Hippocampal formation (tissue), 2 donors: ENCODE measurements around the gene TSPAN17.
"Not testable (repeated sequence)": the region's sequence is repeated elsewhere in the genome, so short reads cannot be mapped to it uniquely, and the experiment has no call there.

Source experiments
- DNase-seq, 2 donors: peaks; one replicate each; lab custom pipeline; 2025; lab: John Stamatoyannopoulos, UW

TSPAN17 gene, protein sequence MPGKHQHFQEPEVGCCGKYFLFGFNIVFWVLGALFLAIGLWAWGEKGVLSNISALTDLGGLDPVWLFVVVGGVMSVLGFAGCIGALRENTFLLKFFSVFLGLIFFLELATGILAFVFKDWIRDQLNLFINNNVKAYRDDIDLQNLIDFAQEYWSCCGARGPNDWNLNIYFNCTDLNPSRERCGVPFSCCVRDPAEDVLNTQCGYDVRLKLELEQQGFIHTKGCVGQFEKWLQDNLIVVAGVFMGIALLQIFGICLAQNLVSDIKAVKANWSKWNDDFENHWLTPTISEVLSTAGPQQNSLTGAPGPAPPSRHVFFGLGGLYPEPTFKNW

DNA sequence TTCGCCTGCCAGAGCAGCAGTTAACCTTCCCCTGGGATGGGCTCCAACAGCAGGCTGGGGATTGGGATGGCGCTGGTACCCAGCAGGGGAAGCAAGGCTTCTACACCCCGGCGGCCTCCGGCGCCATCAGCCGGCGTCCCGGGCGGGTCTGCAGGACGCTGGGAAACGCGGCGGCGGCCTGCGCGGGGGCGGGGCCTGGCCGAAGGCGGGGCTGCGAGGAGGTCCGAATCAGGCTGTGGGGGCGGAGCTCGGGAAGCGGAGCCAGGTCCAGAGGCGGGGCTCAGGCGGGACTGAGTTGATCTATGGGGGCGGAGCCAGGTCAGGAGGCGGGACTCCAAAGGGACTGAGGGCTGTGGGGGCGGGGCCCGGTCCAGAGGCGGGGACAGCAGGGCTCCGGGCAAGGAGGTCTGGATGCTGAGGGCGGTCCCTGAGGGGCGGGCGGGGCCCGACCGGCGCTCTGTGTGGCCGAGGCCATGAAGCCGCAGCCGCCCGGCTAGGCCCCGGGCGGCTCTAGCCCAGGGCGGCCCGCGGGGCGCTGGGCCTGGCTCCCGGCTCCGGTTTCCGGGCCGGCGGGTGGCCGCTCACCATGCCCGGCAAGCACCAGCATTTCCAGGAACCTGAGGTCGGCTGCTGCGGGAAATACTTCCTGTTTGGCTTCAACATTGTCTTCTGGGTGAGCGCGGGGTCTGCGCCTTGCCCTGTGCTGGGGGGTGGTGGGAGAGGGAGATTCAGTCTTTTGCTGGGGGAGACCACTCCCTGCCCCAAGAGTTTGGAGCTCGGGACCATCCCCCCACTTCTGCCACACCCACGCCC is at the start of gene TSPAN17:
TSS of gene TSPAN17 (plus strand) at position 455 of the 813 bp plus-strand sequence. CDS start at position 587, 132 bp downstream.
- DNase-seq: peak; percentile 99

DNA sequence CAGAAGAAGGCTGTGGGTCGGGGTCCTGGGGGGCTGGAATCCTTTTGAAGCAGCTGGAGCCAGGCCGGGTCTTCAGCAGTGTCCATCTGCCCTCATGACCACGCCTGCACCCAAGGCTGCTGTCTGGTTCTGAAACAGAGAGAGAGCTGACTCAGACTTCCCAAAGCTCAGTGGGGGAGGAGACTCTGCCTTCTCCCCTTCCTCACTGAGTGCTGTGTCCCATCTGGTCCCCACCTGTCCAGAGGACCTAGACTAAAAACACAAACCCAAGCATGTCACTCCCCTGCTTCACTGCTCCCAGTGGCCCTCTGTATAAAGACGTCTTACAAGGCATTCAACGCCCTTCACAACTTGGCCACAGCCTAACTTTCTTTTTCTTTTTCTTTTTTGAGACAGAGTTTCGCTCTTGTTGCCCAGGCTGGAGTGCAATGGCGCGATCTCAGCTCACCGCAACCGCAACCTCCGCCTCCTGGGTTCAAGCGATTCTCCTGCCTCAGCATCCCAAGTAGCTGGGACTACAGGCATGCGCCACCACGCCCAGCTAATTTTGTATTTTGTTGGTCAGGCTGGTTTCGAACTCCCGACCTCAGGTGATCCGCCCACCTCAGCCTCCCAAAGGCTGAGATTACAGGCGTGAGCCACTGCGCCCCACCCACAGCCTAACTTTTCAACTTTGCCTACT is 47.4 kb upstream of the TSPAN17 start:
- DNase-seq: not testable (repeated sequence)

DNA sequence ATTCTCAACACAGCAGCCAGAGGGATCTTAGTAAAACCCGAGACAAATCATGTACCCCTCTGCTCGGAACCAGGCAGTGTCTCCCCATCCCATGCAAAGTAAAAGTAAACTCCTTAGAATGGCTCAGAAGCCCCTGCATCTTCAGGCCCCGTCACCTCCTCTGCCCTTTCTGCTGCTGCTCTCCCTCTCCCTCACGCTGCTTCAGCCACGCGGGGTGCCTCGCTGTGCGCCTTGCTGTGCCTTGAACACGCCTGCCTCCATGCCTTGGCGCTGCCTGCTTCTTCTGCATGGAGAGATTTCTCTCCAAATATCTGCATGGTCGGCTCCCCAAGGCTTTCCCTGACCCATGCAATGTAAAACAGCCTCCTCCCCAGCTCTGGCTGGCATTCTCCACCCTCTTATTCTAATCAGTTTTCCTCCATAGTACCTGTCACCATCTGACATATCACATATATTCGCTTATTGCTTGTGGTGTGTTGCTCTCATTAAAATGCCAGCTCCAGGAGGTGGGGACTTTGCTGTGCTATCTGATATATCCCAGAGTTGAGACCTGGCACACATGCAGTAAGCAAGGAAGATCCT is 45.3 kb upstream of the TSPAN17 start:
- DNase-seq: no peak

DNA sequence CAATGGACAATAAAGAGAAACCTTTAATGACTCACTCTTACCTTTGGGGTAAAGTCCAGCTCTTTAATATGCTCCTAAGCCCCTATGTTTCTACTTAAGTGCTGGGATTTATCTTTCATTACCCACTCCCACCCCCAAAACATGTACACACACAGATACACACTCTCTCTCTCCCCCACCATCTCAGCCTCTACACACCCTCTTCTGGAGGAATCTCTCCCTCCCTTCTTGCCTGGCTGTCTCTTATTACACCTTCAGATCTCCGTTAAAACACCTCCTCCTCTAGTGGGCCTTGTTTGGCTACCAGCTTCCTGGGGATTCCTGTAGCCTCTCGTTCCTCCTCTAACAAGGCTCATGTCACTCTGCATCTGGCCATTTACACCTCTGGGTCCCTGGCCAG is 44.2 kb upstream of the TSPAN17 start:
- no peak for DNase-seq

DNA sequence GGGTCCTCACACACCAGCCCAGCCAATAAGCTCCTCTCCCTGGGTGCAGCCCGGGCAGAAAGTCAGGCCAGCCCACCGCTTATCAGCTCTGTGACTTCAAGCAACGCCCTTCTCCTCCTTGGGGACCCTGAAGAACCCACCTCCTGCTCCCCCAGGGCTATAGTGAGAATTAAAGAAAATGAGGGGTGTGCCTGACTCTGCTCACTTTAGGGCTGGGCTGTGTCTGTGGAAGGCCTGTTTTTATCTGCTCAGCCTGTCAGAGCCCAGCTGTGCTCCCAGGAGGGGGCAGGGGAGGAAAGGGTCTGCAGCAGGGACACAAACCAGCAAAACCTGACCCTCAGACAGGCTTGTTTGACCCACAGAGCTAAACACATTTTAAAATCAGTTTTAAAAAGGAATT is 41.3 kb upstream of the TSPAN17 start:
- no peak for DNase-seq

DNA sequence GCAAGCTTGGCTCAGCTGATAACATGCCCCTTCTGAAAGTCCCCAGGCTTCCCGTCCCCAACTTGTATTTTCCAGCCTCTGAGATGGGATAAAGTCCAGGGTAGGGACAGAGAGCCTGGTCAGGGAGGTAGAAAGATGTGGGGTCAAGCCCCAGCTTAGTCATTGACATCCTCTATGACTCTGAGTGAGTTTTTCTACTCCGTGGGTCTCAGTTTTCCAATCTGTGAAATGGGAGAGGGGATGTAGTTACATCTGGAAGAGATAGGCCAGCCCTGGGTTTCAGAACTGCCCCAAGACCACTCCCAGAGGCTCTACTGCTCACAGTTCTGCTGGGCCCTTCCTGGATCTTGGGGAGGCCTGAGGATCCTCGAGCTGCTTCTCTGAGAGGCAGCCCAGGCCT is 40.4 kb upstream of the TSPAN17 start:
- no peak for DNase-seq

DNA sequence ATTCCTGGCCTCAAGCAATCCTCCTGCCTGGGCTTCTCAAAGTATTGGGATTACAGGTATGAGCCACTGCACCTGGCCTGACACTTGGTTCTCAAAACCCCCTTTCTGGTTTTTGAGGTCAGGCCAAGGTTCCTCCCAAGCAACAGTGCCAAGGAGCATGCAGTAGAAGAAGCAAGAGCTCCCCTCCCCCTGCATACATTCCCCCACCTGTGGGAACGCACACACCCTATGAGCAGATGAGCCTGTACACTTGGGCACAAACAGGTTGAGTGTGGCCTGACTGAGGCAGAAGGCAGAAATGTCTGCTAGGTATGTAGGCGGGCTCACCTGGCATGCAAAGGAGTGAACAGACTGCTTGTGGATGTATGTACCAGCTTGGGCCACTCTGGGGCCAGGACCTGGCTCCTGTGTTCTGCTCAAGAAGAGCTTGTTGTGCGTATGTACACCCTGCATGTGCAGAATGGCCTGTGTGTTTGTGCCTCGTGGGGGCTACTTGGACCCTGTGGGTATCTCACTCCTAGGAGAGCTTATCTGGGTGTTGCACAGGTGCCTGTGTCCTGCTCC is 39.1 kb upstream of the TSPAN17 start:
- no peak for DNase-seq

DNA sequence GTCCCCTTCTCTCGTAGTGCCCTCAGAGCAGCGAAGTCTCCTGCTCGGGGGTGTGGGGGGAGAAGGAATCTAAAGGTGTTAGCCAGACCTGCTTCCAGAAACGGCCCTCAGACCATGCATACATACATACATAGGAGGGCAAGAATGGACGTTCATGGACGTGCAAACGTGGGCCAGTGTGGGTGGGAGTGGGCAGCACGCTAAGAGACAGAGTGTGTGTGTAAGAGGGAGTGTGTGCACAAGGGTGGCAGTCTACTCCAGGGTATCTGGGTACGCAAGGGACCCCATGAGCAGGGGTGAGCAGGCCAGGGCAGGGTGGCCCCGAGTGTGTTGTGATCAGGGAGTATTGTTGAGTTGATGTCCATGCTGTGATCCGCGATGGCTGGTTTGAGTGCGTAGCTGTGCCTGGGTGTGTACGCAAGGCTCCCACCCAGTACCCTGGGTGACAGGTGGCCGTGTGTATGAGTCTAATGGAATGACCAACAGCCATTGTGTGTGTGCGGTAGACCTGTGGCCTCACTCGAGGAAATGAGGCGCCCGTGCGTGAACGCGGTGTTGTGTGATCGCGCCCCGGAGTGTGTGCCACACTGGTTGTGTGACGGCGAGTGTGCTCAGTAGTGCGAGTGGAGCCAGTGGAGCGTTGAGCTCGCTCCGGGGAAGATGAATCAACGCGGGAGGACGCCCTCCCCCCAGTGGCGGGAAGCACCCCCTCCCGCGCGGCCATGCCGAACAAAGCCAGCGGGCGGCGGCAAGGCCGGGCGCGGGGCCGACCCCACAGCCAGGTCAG is 38.2 kb upstream of the TSPAN17 start:
- DNase-seq: no peak

DNA sequence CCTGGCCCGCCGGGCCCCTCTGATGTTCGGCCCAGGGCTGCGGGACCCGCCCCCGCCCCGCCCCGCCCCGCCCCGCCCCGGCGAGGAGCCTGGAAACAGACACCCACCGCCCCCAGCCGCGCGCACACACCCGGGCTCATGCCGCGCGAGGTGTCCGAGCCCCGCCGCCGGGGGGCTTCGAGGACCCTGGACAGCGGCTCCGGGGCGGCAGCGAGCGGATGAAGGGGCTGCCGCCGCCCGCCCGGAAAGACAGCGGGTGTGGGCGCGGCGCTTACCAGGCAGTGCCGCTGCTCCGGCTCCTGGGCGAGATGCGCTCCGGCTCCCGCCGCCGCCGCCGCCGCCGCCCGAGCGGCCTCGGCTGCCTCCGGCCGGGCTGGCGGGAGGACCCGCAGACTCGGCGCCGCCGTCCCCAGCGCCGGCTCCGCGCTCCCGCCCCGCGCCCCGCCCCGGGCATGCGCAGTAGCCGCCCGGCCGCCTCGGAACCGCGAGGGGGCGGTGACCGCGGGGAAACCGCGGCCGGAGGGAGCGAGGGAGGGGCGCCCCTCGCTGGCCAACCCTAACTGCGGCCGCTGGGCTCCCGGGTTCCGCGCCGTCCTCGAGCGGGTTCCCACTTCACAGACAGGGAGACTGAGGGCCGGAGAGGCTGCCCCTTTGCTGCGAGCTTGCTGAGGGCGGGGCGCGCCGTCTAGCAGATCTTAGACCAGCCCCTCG is 37.4 kb upstream of the TSPAN17 start, which contains the start of gene GPRIN1:
TSS of gene GPRIN1 (minus strand) at position 433 of the 711 bp plus-strand sequence. CDS start 10,322 bp downstream, outside the sequence.
- peak; percentile 16 to 47 for DNase-seq

DNA sequence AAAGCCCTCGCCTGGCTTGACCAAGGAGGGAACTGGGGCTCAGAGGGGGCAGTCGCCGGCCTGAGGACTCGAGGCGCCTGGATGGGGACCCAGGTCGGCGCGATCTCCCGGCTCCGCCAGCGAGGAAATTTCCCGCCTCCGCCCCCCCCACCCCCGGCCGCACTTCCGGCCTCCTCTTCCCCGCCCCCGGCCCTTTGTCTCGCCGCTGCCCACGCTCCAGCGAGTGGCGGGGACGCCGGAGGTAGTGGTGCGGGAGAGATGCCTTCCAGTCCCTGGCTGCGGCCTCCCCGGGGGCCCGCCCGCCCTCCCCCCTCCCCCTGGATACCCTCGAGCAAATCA is 36.9 kb upstream of the TSPAN17 start:
- no peak for DNase-seq

DNA sequence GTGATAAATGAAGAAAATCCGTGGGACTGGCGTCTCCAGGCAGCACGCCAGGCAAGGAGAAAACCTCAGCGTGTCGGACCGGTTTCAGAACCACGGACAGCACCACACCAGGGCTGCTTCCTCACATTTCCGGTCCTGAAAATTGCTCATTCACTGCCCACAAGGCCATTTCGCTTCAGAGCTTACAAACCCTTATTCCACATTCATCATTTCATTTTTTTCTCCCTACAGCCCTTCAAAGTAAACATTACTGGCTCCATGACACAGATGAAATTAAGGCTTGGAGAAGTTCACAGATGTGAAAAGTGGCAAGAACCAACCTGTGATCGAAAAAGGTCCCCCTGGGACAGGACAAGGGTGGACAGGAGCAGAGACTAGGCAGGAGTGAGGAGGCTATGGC is 35.8 kb upstream of the TSPAN17 start:
- peak; percentile 24 to 28 for DNase-seq

DNA sequence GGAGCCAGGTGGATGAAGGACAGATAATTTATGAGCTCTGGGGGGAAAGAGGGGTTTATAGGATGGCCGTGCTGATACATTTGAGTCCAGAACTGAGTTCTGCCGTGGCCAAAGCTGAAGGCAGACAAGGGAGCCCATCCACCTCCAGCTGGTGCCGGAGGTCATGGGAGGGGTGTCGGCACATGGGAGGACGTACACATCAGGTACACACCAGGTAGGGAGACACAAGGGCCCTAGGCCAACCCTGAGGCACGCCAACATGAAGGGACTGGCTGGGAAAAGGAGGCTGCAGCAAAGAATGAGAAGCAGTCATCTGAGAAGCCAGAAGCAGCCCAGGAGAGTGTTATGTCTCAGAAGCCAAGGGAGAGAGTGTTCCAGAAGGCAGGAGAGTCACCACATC is 35.3 kb upstream of the TSPAN17 start:
- no peak for DNase-seq

DNA sequence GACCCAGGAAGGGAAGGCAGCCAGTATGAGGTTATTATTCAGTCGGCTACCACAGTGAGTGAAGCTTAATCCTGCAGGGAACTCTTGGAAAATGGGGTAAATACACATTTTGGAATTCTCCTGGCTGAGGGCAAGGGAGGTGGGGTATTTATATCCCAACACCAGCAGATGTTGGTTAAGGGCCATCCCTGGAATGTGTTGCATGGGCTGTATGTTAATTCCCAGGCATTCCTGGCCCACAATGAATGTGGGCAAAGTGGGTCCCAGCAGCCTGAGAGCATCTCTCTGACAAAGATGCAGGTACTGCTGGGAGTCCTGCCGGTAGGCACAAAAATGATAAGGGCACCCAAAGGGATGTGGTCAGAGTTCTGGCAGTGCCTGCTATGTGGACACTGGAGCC is 34.4 kb upstream of the TSPAN17 start:
- no peak for DNase-seq

DNA sequence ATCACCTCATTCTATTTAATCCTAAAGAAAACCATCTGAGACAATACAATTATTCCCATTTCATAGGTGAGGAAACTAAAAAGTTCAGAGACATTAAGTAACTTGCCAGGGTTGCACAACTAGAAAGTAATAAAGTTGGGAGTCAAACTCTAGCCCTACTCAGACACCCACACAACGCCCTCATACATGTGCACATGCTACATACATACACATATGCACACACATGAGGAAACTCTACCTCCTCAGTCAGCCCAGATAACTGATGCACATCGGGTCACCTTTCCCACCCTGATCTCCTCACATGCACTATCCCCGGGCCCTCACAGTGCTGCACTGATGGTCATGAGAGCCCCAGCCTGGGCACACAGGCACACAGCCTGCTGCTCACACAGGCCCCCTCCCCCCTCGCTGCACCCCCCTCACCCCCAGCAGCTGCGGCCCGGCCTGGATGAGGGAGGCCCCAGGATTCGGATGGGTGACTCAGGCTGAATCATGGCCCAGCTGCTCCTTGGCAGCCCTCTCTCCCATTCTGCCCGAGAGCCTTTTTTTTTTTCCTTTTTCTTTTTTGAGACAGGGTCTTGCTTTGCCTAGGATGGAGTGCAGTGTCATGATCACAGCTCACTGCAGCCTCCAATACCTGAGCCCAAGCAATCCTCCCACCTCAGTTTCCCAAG is 32.3 kb upstream of the TSPAN17 start:
- DNase-seq: no peak

DNA sequence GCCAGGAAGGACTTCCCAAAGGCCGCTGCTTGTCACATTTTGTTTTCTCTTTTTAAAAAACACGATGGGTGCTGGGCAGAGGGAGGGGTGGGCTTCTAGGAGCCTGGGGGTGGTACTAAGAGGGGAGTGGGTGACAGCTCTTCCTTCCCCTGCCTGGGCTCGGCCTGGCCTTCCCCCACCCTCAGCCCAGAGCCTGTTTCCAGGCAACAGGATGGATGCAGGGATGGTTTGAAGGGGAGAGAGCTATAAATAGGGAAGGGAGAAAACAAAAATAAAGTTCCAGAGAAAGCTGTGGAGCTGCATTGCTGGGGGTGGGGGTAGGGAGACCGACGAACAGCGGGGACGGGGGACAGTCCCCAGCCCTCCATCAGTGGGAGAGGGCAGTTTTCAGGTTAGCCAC is 30.8 kb upstream of the TSPAN17 start:
- DNase-seq: no peak

DNA sequence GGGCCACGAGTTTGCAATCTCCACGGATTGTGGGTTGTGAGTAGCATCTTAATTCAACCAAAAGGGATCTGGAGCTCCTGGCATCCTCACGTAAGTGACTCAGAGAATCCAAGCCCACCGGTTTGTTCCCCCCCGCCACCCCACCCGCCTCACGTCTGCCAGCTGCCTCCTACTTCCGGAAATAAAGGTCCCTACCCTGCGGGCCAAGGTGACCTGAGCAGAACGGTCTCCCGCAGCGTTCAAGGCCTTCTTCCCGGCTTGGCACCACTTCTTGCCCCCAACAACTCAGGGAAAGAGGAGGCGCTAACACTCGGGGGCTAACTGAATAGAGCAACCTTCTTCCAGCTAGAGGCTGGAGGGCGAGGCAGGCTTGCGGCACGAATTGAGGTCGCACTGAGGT is 28.5 kb upstream of the TSPAN17 start:
- no peak for DNase-seq

DNA sequence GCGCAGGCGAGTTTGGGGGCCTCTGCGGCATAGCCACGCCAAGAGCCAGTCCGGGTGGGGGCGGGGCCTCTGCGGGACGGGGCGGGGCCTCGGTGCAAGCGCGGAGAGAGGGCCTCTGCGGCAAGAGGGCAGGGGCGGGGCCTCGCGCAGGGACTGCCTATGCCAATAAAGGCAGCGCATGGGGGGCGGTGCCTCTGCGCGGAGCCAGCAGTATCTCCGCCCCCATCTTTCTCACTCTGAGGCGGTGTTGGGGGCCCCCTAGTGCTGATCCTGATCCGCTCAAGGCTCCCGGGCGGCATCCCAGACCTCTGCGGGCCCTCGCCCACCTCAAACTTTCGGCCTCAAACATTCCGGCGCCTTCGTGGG is 28.1 kb upstream of the TSPAN17 start:
- peak; percentile 70 to 73 for DNase-seq

DNA sequence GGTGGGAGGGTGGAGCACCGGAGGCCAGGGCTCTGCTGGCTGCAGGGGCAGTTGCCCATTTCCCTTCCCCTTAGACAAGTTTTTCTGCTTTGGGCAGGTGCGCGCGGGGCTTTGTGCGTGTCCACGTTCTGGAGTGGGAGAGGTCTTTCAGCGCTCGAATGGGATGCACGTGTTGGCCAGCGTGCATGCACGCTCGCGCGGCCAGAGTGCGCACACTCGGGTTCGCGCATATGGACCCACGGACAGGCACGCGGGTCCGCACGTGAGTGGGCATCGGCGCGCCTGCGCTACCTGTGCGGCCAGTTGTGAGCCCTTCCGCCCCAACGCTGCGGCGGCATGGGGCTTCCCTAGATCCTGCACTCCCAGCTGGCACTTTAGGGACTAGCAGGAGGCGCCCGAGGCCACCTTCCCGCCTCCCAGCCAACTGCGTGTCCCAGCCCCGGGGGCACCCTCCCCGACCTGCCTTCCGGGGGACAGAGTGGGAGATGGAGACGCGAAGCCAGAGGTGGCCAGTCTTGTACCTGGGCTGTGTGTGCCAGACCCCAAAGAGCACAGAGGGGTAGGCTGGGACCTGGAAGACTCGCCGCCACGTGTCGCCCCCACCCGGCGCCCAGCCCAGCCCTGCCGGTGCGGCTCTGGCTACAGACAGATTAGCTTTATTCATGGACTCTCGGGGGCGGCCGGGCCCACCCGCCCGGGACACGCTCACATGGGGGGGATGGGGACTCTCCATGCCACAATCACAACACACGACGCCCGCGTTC is 27.5 kb upstream of the TSPAN17 start:
- no peak for DNase-seq

DNA sequence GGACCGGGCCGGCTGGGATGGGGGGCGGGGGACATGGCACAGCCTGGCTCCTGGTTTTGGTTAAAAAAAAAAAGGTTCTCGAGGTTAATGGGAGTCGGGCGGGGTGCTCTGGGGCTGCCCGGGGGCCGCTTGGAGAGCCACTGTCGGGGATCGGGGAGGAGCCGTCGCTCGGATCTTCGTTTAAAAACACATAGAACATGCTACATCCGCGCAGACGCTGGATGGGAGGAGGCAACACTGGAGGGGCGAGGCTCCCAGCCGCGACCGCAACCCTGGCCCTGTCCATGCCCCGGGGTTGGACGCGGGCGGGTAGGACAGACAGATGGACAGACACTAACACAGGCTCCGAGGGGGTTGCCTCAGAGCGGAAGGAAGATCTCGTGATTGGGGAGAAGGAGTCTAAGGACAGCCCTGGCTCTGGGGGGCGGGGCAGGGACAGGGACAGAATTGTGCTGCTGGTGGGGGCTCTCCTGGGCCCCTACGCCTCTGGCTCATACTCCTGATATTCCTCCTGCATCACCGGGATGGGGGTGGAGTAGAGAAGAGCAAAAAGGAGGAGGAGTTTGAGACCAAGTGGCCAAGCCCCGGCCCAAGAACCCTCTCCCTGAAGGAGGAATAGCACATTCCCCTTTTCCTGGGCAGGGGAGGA is 26.8 kb upstream of the TSPAN17 start:
- no peak for DNase-seq
